Mesenteric fat pad (tissue), 1 donor: ENCODE data around the gene TCFL5. TPM values are rescaled to one million over a fixed set of nuclear protein-coding genes. Genes with fewer than 3 reads are reported as not detected.

Source experiments
- DNase-seq: peaks from one replicate; pipeline ENCODE4 v3.0.0-alpha.2; 2020; ENCODE audit warnings: low spot score
- long read RNA-seq: library from polyadenylated mRNA; unstranded; transcript quantifications from one replicate; pipeline ENCODE4 v2.0.0, GENCODE V29; 2020
- total RNA-seq: library from RNA; stranded (reverse); fragmentation: NEBNext Ultra II Directional; extraction: Animal tissue kit (Norgen Biotek cat#: 25700); gene quantifications from one replicate; pipeline ENCODE4 v1.2.1, GENCODE V29; 2021
- donor health status: DM: yes; HTN: yes; CAD: no.

Gene TCFL5
- 10.1 TPM for total RNA-seq
- long read RNA-seq, partial matches to known transcripts, result 1 of 4 reads
- long read RNA-seq, other reads (novel, unspliced or antisense), result 3 of 4 reads

DNA sequence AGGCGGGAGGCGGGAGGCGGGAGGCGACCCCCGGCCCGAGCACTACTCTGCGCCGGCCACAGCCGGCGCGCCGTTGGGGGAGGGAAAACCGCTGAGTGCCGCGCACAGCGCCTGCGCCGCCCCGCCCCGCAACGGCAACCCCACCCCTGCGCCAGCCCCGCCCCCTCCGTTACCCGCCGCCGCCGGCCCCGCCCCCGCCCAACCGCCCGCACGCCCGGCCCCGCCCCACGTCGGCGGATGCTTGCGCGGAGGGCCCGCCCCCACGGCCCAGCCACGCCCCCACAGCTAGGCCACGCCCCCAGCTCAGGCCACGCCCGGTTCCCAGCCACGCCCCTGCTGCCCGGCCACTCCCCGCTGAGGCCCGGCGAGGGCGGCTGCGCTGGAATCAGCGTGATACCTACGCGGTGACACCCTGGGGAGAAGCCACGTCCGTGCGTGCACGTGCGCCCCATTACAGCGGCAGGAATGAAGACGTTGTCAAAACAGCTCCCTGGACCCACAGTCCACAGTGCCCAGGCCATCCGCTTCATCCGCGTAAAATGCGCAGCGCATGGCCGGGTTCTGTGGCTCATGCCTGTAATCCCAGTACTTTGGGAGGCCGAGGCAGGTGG, at the start of gene TCFL5:
Gene TCFL5 (minus strand): TSS at position 97 of the 611 bp plus-strand sequence. CDS start 152 bp downstream, outside the sequence.
- peak; percentile 98 for DNase-seq

DNA sequence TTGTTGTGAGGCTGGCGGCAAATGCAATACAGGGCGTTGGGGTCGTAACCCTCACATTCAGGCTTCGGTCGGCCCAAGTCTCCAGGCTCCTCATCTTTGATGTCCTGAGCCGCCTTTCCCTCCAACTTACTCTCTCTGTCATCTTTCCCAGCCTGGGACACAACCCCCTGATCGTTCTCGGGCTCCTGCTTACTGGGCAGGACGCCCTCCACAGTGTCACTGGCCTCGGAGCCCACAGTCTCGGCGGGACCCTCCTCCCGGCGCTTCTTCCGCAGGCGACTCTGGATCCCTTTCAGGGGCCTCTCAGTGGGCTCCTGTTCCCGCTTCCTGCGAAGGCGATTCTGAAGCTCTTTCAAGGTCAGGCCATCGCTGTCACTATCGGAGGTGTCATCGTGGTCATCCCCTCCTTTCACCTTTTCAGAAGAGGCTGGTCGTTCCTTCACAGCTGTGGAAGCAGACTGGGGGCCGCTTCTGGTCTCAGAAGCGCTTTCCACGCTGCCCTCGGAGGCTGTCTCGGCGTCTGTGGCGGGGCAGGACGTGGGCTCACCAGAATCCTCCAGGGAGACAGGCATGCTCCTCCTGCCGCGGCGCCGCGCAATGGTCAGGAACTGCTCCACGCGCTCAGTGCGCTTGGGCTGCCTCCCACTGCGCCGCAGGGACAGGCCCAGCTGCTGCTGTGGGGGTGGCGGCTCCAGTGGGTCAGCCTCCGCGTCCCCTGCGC, 49.3 kb upstream of the TCFL5 start:
- DNase-seq, result no peak

DNA sequence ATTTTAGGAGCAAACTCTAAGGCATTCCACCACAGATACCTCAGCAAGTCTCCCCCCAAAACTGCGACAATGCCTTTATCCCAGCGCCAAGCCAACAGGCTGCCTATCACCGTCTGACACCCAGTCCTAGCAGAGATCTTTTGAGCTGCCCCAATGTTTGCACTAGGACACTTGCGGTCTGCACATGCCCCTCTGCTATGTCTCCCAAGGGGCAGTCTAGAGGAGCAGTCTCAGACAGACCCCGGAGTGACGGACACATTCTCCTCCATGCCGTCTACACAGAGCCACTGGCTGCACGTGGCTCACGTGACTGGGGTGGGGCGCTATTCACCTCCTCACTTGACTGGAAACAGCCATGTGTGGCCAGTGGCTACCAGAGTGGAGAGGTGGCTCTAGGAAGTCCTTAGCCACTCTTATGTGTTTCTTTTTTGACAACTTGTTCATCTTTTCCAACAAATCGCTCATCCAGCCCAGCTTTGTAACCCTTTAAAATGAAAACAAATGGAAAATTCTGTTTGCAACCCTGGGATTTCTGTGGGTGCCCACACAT, 48.7 kb upstream of the TCFL5 start:
- no peak for DNase-seq

DNA sequence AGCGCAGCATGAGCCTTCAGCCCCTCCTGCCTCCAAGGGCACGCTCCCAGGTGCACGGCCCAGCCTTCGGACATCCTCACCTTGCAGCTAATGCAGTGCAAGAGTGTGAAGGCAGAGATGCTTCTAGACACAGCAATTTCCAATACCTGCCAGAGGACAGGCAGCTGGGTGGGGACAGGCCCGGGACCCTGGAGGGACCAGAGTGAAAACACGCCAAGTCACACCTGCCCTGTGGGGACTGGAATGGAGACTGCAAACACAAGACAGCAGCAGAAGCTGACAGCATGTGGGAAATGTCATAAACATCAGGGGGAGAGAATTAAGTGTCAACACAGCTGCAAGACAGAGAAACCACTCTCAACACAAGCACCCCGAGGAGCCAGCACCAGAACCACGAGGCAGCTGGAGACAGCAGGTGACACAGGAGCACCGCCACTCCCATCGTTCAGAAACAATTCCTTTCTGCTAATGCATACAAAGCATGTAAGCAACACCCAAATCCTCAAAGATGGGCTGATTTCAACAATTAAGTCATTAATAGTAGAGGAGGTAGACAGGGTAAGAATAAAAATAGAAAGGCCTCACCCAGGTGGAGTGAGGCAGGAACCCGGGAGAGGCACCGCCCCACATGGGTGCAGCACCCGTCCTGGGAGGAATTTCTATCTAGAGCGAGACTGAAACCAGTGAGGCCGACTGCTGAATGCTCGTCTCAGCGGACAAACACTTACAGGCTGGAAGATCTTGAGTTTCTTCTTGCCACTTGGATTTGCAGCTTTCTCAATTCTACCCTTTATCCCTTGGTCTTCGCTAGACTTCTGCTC, 47.6 kb upstream of the TCFL5 start:
- DNase-seq, result no peak

DNA sequence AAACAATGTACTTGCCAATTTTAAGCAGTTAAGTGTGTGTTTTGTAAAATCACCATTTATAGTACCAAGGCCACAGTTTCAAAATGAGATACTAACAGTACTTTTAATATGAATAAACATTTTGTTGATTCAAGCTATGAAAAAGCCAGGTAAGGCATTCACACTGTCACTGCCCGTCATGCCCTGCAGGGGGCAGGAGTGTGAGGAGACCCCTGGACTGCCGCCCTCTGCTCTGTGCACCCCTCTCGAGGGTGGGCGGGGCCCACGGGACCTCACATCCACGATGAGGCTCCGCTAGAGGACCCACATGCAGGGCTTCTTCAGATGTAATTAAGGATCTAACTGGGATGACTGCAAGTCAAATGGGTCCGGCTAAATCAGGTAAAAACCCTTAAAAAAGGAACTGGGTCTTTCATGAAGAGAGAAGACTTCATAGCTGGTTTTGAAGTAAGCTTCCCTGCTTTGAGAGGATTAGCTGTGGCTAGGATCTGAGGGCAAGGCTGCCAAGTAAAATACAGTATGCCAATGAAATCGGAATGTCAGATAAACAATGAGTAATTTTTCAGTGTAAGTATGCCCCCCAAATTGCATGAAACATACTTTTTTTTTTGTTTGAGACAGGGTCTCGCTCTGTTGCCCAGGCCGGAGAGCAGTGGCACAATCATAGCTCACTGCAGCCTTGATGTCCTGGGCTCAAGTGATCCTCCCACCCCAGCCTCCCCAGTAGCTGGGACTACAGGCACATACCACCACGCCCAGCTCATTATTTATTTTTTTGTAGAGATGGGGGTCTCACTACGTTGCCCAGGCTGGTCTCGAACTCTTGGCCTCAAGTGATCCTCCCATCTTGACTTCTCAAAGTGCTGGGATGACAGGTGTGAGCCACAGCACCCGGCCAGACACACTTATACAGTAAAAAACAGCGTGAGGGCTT, 46.0 kb upstream of the TCFL5 start:
- no peak for DNase-seq

DNA sequence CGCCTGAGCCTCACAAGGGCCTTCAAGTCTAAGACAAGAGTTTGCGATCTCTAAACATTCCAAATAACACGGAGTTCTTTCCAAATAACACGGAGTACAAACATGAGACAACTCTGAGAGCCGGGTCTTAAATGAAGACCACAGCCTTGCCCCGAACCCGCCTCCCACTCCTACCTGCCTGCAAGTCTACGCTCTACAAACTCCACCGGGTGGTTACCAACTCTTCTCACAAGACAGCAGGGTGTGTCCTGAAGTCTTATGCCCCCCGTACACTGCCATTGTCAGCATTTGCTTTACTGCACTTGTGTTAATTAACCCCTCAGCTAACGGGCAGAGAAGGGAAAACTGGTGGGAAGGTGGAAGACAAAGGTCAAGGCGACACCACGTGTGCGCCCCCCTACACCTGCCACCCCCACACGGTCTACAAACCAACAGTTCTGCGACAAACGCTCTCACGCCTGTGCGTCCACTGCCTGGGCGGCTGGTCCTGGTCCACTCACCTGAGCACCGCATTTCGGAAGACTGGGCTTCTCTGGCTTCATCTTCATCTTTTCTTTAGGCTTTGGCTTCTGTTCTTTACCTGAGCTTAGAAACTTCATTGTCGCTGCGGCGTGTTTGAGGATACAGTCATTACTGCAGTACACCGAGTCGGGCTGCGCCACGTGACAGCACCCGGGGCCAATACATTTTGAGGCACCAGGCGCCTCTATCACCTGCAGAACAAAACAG, 45.2 kb upstream of the TCFL5 start:
- no peak for DNase-seq

DNA sequence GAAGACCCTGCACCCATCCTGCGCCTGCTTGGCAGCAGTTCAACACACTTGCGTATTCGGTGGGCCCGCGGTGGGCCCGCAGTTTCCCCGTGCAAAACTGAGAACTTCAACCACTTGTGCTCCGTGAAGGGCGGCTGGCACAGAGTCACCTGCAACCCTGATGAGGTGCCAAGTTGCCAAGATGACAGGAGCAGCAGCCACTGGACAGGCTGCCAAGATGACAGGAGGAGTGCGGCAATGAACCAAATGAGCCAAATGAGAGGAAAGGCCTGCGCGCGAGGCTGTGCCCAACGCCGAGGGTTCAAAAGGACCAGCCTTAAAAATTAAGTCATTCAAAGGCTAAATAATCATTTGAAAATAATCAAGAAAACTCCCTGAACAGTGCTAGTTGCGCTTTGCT, 44.6 kb upstream of the TCFL5 start:
- no peak for DNase-seq

DNA sequence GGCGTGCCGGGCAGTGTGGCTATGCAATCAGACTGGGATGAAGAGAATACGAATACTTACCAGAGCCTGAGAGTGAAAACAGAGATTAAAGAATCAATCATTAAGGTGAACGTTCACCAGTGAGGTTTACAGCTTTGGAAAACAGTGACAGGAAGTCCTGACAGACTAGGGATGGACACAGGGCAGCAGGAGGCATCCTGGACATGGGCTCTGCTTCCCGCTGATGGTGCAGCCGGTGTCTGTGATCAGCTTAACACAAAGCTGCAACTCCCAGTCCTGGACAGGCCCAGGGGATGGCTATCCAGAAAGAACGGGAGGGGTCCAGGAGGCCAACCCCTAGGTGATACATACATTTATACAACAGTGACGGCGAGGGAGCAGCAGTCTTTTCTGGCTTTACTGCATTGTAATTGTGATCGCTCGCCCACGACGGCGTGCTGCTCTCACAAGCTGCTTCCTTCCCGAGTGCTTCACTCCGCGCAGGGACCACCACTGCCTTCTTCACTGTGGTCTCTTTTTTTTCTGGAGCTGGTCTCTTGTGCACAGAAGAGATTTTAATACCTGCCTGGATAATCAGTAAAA, 44.0 kb upstream of the TCFL5 start:
- DNase-seq, result no peak

DNA sequence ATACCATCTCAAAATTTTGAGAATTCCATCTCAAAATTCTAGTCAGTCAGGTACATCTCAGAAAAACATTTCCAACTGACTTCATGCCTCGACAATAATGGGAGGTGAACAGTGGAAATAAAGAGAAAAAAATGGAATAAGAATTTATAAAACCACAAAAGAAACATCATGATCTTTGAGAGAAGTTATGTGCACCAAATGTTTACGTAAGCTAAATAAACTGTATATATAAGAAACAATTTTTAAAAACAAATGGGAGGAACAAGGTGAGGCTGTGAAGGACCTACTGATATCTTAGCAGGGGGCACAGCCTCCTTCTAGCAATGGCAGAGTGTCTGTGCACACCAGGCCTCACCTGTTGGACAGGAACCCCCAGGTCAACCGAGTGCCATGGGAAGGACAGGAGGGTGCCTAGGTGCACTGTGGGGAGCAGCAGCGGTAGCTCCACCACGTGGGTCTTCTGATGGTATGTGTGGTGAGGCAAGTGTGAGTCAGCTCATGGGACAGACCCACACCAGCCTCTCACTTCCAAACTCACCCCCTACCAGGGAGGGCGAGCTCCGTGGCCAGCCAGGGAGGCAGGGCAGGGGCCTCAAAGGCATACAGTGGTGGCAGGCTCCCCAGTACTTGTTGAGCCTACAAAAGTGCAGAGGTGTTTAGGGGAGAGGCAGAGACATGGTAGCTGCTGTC, 41.4 kb upstream of the TCFL5 start:
- DNase-seq, result no peak

DNA sequence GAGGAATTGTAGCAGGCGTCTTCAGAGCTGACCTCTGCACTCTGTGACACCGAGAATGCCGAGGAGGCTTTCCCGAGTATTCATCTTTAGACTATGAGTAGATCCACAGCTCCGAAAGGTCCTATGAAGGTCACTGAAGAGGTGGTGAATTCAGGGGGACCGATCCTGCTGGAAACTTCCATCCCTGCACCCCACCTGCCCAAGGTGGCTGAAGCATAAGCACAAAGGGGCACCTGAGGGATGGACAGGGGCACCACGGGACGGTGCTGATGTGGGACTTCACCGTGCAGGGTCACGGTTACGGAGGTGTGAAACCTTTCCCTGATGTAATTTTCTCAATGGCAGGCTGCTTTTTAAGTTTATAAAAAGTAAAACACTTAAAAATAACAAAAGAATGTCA, 40.3 kb upstream of the TCFL5 start:
- DNase-seq, result no peak

DNA sequence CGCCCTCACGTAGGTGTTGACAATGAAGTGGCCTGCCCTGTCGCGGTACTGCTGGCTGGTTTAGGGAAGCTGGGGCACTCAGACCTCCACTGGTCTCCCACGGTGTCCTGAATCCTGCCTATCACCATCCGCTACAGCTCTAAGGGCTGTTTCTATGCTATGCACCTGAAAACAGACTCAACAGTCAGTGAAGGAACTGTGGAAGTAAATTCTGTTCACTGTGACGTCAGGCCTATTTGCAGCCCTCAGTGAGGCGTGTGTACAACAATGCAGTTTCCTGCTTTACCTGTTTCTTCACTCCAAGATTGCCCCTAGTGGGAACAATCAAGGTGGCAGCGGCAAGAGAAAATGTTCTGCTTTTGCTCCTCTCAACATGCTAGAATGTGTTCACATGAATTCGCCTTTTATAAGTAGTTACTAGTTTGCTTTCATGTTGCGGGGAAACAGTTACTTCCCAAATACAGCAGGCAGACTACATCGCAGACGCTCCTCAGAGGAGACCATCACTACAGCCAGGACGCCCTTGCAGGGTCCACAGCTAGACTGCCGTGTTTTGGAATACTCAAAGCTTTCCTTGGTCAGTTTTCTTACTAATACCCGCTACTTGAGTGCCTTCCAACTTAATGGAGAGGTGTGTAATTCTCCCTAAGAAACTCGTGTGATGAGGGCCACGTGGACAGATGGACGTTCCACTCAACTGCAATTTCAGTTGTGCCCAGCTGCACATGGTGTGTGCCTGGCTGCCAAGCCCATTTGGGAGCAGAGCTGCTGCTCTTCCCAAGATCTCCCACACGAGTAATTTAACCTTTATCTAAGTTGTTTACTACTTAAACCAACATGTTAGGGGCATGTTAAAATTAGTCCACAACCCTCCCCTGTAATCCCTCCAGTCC, 39.3 kb upstream of the TCFL5 start:
- DNase-seq, result no peak

DNA sequence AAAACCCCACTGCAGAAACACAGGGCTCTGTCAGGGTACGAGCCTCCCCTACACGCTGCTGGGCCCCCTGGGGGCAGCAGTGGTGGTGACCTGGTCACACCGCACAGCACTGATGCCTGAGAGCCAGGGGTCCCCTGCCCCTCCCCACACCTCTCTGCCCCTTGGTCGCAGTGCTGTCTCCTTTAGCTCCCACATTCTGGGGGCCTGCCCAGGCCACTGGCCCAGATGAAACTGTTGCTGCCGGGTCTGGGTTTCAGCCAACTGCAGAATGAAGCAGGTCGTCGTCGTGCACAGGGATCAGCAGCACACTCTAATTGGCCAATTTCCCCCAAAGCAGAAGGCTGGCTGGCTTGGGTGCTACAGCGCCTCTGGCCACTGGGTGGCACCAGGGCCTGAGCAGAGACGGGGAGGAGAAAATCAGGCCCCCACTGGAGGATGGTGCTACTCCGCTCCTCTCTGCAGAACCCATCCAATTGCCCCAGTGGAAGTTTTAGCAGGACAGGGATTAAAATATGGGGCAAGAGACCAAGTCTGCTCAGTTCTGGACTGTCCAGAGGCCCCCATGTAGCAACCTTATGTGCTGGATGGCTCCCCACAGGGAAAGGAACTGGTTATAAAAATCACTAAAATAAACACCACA, 38.5 kb upstream of the TCFL5 start:
- no peak for DNase-seq

DNA sequence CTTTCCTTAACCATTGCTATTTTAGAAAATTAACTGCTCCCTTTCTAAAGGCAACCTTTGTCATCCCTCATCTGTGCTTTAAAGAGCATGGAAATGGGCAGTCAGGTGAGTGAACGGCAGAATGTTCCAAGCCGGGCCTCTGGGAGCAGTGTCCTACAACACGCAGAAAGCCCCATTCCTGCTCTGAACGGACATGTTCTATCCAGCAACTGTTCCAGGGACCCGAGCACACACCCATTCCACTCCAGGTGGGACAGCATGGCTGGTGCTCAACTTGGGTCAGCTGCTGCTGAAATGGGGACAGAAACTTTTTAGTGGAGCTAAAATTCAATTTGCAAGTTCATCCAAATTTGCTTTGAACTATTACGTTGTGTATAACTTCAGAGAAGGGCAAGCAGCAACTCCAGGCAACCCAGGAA, 38.0 kb upstream of the TCFL5 start:
- DNase-seq, result no peak

DNA sequence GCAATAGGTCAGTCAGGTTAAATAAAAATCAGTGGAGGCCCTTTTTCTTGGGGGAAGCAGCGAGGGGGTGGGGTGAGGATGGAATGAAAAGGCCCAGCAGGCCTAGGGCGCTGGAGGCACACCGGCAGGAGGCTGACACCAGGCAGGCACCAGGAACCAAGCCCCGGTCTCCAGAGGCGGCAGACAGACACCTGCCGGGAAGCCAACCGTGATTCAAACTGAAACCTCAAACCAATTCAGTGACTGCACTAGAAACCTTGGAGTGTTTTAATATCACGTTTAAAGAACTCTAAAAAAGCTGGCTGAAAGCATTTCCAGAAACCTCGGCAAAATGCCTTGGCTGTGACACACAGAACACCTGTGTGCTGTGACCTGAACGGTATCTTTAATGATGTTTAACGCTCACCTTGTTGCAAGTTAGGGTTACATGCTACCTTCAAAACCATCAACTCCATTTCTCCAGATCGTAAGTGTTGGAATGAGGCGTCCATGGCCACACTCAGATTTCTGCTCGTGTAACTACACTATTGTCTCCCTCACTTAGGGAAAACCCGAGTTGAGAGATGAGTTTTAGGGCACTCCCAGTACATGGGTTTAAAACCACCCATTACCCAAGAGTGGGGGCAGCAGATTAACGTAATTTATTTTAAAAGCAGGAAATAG, 37.5 kb upstream of the TCFL5 start:
- DNase-seq, result no peak

DNA sequence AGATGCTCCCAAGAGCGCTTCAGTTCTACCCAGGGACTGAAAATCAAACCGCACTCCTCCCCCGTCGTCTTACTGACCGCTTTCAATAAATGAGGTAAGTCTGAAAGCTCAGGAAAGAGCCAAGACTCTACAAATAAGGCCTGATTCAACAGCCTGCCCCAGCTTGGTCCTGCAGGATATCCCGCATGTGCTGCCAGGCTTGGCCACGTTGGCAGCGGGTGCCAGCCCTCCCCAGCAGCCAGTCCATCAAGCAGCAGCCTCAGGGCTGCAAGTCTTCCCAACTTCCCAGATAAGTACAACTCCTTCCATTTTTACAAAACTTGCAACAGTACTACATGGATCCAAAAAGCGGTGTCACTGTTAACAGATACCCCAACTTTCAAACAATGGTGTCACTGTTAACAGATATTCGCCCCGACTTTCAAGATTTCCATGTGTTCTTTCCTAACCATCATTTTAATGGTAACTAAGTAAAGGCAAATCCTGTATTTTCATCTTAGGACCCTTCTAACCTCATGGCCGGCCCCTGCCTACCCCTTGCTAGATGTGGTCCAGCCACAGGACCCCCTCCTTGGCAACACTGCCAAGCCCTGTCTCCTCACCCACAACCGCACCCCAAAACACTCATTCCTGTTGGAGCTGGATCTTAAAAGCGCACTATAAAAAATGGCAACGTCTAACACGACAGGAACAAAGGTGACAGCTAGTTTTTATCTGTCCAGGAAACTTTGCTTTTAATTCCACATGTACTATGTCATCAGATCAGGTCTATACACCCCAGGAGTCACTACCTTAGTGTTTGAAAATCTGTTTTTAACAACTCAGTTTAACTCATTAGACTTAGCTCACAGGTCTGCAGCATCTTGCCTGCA, 36.7 kb upstream of the TCFL5 start:
- no peak for DNase-seq

DNA sequence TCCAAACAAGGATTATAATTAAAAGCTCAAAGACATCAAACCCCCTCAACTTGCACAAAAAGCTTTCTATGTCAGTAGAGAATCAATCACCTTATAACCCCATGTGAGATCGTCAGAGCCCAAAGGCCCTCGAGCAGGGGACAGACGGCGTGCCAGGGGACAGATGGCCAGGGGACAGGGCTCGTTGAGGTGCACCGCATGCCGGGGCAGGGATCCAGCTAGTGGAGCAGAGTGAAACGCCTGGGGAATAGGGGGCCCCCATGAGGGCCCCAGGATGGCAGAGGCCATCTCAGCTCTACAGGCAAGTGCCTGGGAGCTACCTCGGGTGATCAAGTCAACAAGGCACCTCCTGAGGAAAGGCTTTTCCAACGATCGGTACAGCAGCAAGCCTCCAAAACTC, 36.0 kb upstream of the TCFL5 start:
- DNase-seq, result no peak
